WTC11 (cell line): ENCODE measurements around the gene PDXK. TPM values are rescaled to one million over a fixed set of nuclear protein-coding genes. Genes with fewer than 3 reads are reported as not detected.

Source experiments
- ATAC-seq: fragments of 200-7000 bp; cut with Tn5 transposase; 2 replicates; pipeline ENCODE4 v1.10.0; 2021; ENCODE audit warnings: mild to moderate bottlenecking, moderate library complexity
- CTCF ChIA-PET: fragments of 300-600 bp; sonication (Branson Sonifier 250); formaldehyde crosslinking; loops from one replicate; lab custom pipeline; 2021; ENCODE audit warnings: antibody characterized with exemption; lab: Charles Lee
- POLR2A ChIA-PET: fragments of 350-600 bp; sonication (Branson Sonifier 250); formaldehyde crosslinking; loops from one replicate; lab custom pipeline; 2021; ENCODE audit warnings: antibody characterized with exemption; lab: Charles Lee
- DNase-seq: peaks from one replicate; pipeline ENCODE4 v3.0.0; 2021; ENCODE audit warnings: low spot score
- H3K27ac Mint-ChIP-seq: 2 replicates; pipeline ENCODE4 v1.8.0; 2021; ENCODE audit warnings: mixed read lengths
- H3K27me3 Mint-ChIP-seq: 2 replicates; pipeline ENCODE4 v1.8.0; 2021; ENCODE audit warnings: low read depth, mild to moderate bottlenecking, moderate library complexity, mixed read lengths
- H3K36me3 Mint-ChIP-seq: 2 replicates; pipeline ENCODE4 v1.8.0; 2021; ENCODE audit warnings: mixed read lengths
- H3K4me1 Mint-ChIP-seq: 2 replicates; pipeline ENCODE4 v1.8.0; 2022; ENCODE audit warnings: mixed read lengths
- H3K4me3 Mint-ChIP-seq: 2 replicates; pipeline ENCODE4 v1.8.0; 2021; ENCODE audit warnings: mild to moderate bottlenecking, moderate library complexity, mixed read lengths
- H3K9me3 Mint-ChIP-seq: 2 replicates; pipeline ENCODE4 v1.8.0; 2021; ENCODE audit warnings: mixed read lengths
- ARID4B ChIP-seq: sonication (generic); formaldehyde crosslinking; IDR thresholded peaks from 2 replicates; pipeline ENCODE4 v1.8.0; 2023; ENCODE audit warnings: missing genetic modification reagents, mild to moderate bottlenecking, borderline replicate concordance
- CREM ChIP-seq: sonication (generic); formaldehyde crosslinking; IDR thresholded peaks from 2 replicates; pipeline ENCODE4 v1.8.1; 2022; ENCODE audit warnings: mild to moderate bottlenecking, missing genetic modification reagents, moderate library complexity
- FOXK1 ChIP-seq: sonication (generic); formaldehyde crosslinking; IDR thresholded peaks from 2 replicates; pipeline ENCODE4 v1.8.0; 2022; ENCODE audit warnings: mild to moderate bottlenecking, moderate library complexity, missing genetic modification reagents
- FOXP1 ChIP-seq: sonication (generic); formaldehyde crosslinking; IDR thresholded peaks from 2 replicates; pipeline ENCODE4 v1.8.0; 2022; ENCODE audit warnings: missing genetic modification reagents, mild to moderate bottlenecking, moderate library complexity, borderline replicate concordance
- FOXP4 ChIP-seq: sonication (generic); formaldehyde crosslinking; IDR thresholded peaks from 2 replicates; pipeline ENCODE4 v1.8.0; 2022; ENCODE audit warnings: mild to moderate bottlenecking, missing genetic modification reagents
- GABPB1 ChIP-seq: sonication (generic); formaldehyde crosslinking; IDR thresholded peaks from 2 replicates; pipeline ENCODE4 v1.8.1; 2023; ENCODE audit warnings: mild to moderate bottlenecking, missing genetic modification reagents
- HMGXB4 ChIP-seq: sonication (generic); formaldehyde crosslinking; IDR thresholded peaks from 2 replicates; pipeline ENCODE4 v1.8.1; 2023; ENCODE audit warnings: mild to moderate bottlenecking, moderate library complexity, missing genetic modification reagents
- KAT7 ChIP-seq: sonication (generic); formaldehyde crosslinking; IDR thresholded peaks from 2 replicates; pipeline ENCODE4 v1.8.1; 2023; ENCODE audit warnings: missing genetic modification reagents, mild to moderate bottlenecking, borderline replicate concordance
- MAX ChIP-seq: sonication (generic); formaldehyde crosslinking; IDR thresholded peaks from 2 replicates; pipeline ENCODE4 v1.8.0; 2022; ENCODE audit warnings: mild to moderate bottlenecking, missing genetic modification reagents
- MYBL2 ChIP-seq: sonication (generic); formaldehyde crosslinking; IDR thresholded peaks from 2 replicates; pipeline ENCODE4 v1.8.1; 2023; ENCODE audit warnings: mild to moderate bottlenecking, moderate library complexity, missing genetic modification reagents
- NR3C1 ChIP-seq: sonication (generic); formaldehyde crosslinking; conservative IDR thresholded peaks from 2 replicates; pipeline ENCODE4 v1.8.1; 2023; ENCODE audit warnings: low read depth, mild to moderate bottlenecking, missing genetic modification reagents
- PRDM15 ChIP-seq: sonication (generic); formaldehyde crosslinking; IDR thresholded peaks from 2 replicates; pipeline ENCODE4 v1.8.0; 2022; ENCODE audit warnings: missing genetic modification reagents
- RORB ChIP-seq: fragments of 250-450 bp; sonication (Bioruptor Pico); IDR thresholded peaks from 2 replicates; pipeline ENCODE4 v1.9.0; 2021; ENCODE audit warnings: mild to moderate bottlenecking
- TEAD1 ChIP-seq: sonication (generic); formaldehyde crosslinking; IDR thresholded peaks from 2 replicates; pipeline ENCODE4 v1.8.0; 2022; ENCODE audit warnings: mild to moderate bottlenecking, missing genetic modification reagents
- TP53 ChIP-seq: sonication (generic); formaldehyde crosslinking; IDR thresholded peaks from 2 replicates; pipeline ENCODE4 v1.8.1; 2023; ENCODE audit warnings: mild to moderate bottlenecking, missing genetic modification reagents
- USF2 ChIP-seq: sonication (generic); formaldehyde crosslinking; IDR thresholded peaks from 2 replicates; pipeline ENCODE4 v1.8.1; 2023; ENCODE audit warnings: mild to moderate bottlenecking, missing genetic modification reagents, moderate library complexity
- ZNF263 ChIP-seq: sonication (generic); formaldehyde crosslinking; IDR thresholded peaks from 2 replicates; pipeline ENCODE4 v1.8.1; 2022; ENCODE audit warnings: low read depth, mild to moderate bottlenecking, moderate library complexity, missing genetic modification reagents
- total RNA-seq: library from RNA; stranded (reverse); gene quantifications from 3 replicates; pipeline ENCODE4 v1.2.3, GENCODE V29; 2021

The PDXK gene
- total RNA-seq, 1 experiment from 2014 or later, result 120 TPM

GRCh38 chr21:43728154-43728466, 9.2 kb downstream of the PDXK start:
- Mint-ChIP-seq H3K4me1 (peaks cover 20% of the 10 kb centered on the region), H3K27me3 (no peaks in the 10 kb centered on the region), H3K27ac (peak overlapping the region; percentile 78), H3K4me3 (peak overlapping the region; percentile 80), H3K9me3 (no peaks in the 10 kb centered on the region), H3K36me3 (peaks cover 5% of the 10 kb centered on the region)
- ChIA-PET POLR2A (interaction anchor here (1.0 to 2.4 kb wide), 6 partner anchors 8 to 23 kb away, joined by 3 to 9 read pairs (median 4); partner anchors contain the start of gene PDXK), CTCF (interaction anchor here (0.6 to 2.9 kb wide), 33 partner anchors 9 to 570 kb away, joined by 3 to 45 read pairs (median 5); partner anchors contain the start of genes PDXK and RRP1)
- no peak for DNase-seq
- ATAC-seq, result no peak
- peak; percentile 91; the same call in 1 of the 2 replicates for TF ChIP-seq KAT7
- no peak for TF ChIP-seq PRDM15 (CRISPR knock-in tag)
- TF ChIP-seq USF2, result peak; percentile 71

GRCh38 chr21:43728467-43729390, 9.8 kb downstream of the PDXK start:
- ATAC-seq, result peak; percentile 80
- ChIA-PET POLR2A (interaction anchor here (0.6 to 2.4 kb wide), 7 partner anchors 9 to 29 kb away, joined by 3 to 9 read pairs (median 4); partner anchors contain the start of gene PDXK), CTCF (interaction anchor here (0.6 to 2.9 kb wide), 42 partner anchors 8 to 1251 kb away, joined by 3 to 45 read pairs (median 4); partner anchors contain the start of genes PDXK and RRP1)
- no peaks in the 10 kb centered on the region for H3K9me3 Mint-ChIP-seq
- H3K27ac Mint-ChIP-seq, result peak overlapping the region; percentile 84
- no peaks in the 10 kb centered on the region for H3K27me3 Mint-ChIP-seq
- peaks cover under 1% of the 10 kb centered on the region for H3K36me3 Mint-ChIP-seq
- H3K4me3 Mint-ChIP-seq, result peak overlapping the region; percentile 80
- peaks cover 23% of the 10 kb centered on the region for H3K4me1 Mint-ChIP-seq
- DNase-seq, result peak; percentile 80
- peak; percentile 81 for TF ChIP-seq FOXK1 (CRISPR knock-in tag)
- 0 out of 2 replicates have a peak, but pooled peaks have one; percentile 50 for TF ChIP-seq CREM (CRISPR knock-in tag)
- TF ChIP-seq KAT7, result 0 out of 2 replicates have a peak, but pooled peaks have one; percentile 35
- peak; percentile 69; the same call in 1 of the 2 replicates for TF ChIP-seq ARID4B (CRISPR knock-in tag)
- TF ChIP-seq FOXP4 (CRISPR knock-in tag), result peak; percentile 73
- peak; percentile 99 for TF ChIP-seq ZNF263 (CRISPR knock-in tag)
- peak; percentile 88 for TF ChIP-seq MAX (CRISPR knock-in tag)
- peak; percentile 80; the same call in 1 of the 2 replicates for TF ChIP-seq TEAD1 (CRISPR knock-in tag)
- 0 out of 2 replicates have a peak, but pooled peaks have one; percentile 32 for TF ChIP-seq MYBL2 (CRISPR knock-in tag)
- TF ChIP-seq NR3C1 (CRISPR knock-in tag), result no peak
- peak; percentile 81 for TF ChIP-seq GABPB1 (CRISPR knock-in tag)
- TF ChIP-seq RORB (CRISPR knock-in tag), result no peak
- TF ChIP-seq TP53 (CRISPR knock-in tag), result no peak
- TF ChIP-seq FOXP1 (CRISPR knock-in tag), result peak; percentile 77; the same call in 1 of the 2 replicates
- peak; percentile 25; the same call in 1 of the 2 replicates for TF ChIP-seq USF2
- TF ChIP-seq HMGXB4 (CRISPR knock-in tag), result peak; percentile 79
